ENCODE data around the gene LBR.

LBR gene

DNA sequence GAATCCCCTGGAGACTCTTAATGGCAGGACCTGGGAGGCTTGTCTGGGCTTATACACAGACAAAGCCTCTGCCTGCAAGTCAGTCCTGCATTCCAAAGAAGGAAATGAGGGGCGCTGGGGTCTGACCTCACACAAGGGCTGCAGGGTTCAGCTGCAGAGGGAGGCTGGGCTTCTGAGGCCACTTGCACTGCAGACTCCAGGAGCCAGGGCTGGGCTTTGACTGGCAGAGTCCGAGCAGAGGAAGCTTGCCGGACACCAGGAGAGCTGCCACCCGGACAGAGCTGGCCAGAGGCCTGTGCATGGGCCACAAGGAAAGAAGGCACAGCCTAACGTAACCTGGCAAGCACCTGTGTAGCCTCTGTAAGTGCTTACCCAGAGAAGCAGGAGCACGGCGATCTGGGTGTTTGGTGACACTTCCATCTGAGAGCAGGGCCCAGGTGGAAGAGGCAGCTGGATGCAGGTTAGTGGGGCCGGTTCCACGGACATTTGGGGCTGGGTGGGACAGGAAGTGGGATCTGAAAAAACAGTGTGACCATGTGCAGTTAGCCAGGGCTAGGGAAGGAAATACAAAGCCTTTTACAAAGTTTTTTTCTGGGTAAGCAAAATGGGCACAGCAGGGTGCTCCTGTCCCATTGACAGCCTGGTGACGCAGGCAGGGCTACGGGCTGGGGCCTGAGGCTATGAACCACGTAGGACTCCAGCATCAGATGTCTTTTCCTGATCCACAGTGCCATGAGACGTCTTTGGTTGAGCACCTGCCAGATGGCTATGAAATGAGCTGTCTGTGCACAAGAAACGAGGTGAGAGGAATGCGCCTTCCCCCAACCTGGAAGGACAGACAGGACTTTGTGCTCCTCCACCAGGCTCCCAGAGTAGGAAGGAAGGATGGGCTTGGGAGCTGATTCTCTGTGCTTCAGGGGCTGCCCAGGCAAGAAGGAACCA, 37.3 kb upstream of the LBR start:
- DNase-seq (ENCODE audit: low read depth), result no peak

DNA sequence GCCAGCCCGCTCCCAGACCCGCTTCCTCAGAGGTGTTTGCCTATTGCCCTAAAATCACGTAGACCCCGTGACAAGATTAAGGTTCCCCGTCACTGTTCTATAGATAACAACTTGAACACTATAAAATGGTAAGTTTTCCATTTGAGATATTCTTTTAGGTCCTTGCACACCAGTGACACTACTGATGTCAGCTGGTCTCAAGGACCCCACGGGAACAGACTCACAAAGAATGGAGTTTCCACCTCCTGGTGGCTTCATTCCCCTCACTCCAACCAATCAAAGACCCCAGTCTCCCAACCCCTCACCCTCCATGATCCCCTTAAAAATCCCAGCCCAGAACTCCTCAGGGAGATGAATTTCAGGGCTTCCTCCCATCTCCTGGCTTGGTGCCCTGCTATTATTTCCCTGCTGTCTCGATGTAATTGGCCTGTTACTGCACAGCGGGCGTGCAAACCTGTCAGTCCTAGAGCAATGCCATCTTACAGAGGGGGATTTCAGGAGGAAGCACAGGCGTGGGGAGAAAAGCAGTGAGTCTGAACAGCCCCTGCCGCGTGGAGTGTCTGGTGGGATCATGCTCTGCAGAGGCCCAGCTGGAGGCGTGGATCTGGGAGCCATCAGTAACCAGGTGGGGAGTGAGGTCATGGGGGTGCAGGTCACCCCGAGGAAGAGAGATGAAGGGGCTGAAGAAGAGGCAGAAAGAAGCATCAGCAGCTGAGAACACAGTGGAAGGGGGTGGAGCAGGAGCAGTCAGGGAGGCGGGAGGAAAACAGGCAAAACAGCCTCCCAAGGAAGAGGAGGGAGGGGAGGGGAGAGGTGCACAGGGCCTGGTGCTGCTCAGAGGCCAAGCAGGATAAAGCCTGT, 35.1 kb upstream of the LBR start:
- DNase-seq (ENCODE audit: low read depth), result no peak

DNA sequence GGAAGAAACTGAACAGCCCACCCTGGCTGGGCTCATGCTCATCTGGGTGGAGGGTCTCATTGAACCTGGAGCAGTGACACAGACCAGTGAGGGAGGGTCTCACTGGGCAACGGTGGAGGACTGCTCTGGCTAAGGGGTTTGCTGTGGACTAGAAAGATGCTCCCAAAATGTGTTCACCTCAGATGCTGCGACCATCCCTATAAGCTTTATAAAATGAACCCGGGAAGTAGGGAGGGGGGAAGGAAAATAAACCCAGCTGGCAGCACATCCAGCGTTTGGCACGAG, 34.5 kb upstream of the LBR start:
- no peak for DNase-seq (ENCODE audit: low read depth)

DNA sequence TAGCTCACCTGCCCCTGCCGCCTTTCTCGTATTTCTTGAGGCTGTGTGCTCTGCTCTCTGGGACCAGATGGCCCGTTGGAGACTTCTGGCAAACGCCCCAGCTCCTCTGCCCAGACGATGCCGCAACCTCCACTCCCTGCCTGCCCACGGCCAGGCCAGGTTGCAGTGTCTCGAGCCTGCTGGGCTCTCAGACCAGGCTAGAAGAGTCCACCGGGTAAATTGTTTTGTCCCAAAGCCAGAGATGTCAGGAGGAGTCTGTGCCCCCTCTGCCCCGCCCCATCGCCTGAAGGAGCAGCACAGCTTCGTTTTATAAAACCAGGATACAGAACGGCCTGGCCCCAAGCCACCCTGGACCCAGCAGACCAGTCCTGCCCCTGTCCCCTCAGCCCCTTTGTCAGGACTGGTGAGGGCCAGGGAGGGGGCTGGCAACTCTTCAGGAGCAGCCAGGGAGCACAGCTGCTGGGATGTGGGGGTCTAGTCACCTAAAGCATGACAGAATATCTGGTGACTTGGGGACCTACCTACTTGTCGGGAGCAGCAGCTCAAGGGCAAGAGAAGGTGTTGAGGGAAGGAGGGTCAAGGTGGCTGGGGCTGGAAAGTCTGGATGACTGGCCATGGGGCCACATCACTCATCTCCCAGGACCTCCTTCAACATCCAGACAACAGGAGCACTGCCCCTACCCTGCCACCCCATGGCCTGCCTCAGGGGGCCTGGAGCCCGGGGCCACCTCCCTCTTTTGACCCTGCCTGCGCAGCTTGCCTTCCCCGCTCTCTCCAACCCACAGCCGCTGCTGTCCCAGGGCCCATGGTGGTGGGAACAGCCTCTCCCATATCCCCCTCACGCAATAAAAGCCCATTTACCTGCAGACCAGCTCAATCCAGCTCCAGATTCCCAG, 33.9 kb upstream of the LBR start:
- no peak for DNase-seq (ENCODE audit: low read depth)

DNA sequence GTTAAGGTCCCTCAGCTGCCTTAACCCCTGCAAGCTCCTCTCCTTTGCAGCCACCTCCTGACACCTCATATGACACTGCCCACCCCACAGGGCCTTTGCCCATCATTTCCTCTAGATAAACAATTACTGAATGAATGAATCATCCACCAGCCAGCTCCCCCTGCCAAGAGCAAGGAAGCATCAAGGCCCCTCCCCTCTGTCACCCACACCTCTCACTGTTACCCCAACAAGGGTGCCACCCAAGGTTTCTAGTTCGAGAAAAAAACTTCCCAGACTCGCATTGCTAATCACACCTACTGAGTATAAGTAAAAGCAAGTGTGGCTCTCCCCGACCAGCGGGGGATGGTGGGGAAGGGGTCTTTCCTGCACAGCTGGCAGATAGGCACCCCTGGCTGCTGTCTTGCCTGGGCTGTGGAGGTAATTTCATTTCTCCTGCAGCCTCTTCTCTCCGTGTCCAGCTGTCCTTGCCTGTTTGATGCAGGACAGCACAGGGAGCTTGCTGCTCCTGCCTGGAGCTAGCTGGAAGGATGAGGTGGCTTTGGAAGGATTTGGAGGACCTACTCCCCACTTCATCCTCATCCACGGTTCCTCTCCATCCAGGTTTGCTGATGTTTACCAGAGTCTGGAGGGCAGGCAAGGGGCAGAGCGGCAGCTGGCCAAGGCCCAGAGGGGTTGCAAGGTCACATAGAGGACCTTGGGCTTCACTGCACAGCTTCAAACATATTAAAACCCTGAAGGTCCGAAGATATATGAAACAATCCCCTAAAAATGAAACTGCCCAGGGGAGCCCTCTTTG, 33.1 kb upstream of the LBR start:
- DNase-seq (ENCODE audit: low read depth), result peak; percentile 44

DNA sequence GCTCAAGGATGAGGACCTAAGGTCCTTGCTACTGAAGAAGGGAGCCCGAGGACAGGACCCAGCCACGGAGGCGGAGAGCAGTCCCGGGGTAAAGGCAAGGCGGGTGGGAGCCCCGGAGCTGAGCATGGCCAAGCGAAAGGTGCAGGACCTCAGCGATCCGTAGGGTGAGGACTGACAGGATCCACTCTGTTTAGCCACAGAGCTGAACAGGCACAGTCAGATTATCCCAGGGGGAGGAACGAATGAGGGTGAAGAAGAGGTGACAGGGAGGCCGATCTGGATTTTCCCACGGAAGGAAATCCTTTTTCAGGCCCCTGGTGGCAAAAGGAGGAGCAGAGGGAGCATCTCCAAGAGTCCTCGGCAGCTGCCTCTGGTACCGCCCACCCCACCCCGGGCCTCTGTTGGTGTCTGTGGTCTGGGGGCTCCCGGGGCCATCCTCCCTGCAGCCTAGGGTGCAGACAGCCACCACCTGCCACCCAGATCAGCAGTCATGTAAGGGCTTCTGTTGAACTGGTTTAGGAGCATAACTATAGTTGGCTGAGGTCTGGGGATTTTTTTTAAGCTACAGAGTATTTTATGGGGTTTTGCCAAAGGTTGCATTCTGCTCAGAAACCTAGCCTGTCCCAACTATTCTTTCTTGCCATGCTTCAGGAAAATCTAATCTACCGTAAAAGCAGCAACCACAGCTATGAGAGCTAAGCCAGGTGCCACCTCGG, 32.3 kb upstream of the LBR start:
- DNase-seq (ENCODE audit: low read depth), result no peak

DNA sequence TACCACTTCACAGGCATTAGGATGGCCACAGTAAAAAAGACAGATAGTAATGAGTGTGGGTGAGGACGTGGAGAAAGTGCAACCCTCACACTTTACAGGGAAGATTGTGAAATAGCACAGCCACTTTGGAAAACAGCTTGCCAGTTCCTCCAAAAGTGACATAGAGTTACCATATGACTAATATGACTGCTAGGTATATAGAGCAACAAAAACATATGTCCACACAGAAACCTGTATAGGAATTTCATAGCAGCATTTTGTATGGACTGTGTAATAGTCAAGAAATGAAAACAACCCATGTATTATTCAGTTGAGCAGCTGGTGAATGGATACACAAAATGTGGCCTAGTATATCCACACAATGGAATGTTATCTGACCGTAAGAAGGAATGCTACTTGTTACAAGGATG, 30.4 kb upstream of the LBR start:
- no peak for DNase-seq (ENCODE audit: low read depth)

DNA sequence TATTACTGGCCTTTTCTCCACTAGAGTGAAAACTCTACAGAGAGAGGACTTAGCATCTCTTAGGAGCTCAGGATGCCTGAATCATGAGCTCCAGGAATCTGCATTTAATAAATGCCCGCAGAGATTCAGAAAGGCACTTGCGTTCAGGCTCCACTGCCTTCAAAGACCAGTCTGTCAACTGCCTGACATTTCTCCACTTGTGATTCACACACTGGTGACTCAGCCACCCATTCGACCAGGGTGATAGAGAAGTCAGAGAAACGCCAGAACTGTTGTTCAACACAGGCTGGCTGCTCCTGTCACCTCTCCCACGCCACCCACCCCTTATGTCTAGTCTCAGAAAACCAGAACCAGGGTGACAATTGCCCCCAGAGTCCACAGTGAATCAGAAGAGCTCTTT, 26.9 kb upstream of the LBR start:
- DNase-seq (ENCODE audit: low read depth), result peak; percentile 81

DNA sequence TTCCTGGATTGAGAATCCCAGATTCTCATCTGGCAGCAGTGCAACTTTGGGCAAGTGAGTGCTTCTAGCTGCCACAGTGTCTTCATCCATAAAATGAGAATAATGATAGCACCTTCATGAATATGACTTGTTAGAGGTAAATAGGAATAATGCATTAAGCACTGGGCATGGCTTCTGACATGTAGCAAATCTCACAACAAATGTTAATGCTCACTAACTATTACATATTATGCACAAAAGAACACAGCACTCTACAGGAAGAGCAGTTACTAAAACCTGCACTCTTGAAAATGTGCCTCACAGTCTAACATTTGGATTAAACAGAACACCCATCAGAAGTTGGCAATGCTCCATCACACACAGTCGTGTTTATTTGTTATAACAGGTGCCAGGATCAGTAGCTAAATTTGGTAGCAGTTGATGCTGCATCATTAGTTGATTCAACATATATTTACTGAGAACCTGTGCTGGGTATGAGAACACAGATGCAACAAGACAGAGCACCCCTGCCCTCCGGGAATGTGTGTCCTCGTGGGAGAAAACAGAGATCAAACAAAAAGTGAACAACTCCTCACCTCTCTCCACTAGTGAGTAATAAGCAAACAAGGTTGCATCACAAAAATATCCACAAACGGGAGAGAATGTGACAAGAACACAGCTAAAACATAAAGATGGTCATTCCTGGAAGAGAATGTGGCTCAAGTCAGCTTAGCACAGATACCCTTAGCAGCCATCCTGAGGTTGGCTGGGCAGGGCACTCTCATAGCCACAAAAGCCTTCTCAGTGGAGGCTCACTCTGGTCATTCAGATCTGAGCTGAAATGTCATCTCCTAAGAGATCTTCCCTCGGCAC, 26.2 kb upstream of the LBR start:
- no peak for DNase-seq (ENCODE audit: low read depth)

DNA sequence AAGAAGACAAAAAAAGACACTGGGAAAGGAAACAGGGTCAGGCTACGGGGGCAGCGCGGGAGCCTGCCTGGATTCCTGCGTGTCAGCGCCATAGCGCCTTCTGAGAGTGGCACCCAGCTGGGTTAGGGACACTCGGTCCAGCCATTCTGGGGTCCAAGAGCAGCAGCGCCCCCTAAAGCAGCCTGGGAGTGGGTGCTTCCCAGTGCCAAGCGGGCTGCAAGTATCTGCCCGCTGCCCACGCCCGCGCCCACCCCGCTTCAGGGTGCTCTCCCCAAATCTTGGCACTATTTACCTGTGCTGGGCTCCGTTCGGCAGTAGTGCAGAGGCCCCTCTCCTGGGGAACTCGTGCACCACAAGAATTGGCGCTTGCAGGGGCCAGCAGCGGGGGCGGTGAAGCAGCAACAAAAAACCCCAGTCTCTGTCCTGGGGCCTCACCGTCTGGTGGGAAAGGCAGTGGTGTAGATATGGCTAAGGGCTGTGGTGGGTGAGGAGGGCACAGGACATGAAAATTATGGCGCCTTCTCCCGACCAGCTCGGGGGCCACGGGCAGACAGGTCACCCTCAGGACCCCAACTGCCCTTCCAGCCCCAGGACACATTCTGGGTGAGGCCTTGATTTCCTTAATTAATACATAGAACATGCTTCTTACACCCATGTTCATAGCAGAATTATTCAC, 24.1 kb upstream of the LBR start:
- no peak for DNase-seq (ENCODE audit: low read depth)

DNA sequence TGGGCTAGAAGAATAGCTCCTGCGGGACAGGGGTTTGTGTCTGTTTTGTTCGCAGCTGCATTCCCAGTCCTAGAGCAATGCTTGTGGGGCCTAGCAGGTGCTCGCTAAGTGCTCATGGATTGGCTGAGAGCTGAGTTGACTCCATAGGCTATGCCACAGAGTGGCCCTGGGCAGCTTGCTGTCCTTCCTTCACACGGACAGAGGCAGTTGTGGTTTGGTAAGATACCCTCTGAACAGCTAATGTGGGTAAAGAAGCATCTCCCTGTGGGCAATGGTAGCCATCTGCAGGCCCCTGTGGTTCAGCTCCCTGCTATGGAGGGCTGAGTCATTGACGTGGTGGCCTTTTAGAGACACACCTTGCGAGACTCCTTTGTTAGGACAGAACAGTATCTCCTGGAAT, 23.5 kb upstream of the LBR start:
- DNase-seq (ENCODE audit: low read depth), result no peak

DNA sequence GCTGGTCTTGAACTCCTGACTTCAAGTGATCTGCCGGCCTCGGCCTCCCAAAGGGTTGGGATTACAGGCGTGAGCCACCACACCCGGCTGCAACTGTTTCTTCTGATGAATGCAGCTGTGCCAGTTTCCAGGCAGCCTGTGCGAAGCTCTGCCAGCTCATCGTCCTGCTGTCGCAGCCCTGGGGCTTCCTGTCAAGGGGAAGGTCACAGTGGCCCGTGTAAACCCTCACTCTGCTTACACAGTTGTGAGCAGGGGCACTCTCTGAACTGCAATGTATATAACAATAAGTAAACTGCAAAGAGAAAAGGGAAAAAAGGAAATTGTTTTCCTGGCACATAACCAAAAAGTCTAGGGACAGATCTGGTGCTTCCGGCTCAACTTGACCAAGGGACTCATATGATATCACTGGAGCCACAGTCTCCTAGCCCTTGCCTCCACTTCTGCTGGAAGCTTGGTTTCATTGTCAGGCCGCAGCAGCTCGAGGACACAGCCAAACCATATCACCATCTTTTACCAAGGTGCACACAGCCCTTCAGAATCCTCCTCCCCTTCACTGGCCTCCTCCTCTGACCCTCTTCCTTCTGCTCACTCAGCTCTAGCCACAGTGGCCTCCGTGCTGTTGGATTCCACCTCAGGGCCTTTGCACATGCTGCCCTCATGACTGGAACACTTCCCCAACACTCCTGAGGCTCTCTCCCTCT, 22.8 kb upstream of the LBR start:
- no peak for DNase-seq (ENCODE audit: low read depth)

DNA sequence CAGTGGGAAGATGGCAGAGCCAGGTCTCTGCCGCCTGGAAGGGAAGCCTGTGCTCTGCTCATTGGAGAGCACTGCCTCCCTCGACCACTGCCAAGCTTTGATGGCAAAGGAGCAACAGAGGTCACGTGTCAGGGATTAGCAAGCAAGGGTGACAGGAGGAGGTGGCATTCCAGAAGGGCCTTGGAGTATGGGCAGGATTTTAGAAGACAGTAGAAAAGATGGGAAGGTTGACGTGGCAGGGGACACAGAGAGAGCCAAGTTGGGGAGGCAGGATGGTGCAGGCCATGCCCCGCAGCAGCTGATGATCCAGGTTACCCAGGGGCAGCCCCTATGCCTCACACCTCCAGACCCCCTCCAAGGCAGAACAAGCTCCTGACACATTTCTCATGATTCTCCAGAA, 21.9 kb upstream of the LBR start:
- no peak for DNase-seq (ENCODE audit: low read depth)

DNA sequence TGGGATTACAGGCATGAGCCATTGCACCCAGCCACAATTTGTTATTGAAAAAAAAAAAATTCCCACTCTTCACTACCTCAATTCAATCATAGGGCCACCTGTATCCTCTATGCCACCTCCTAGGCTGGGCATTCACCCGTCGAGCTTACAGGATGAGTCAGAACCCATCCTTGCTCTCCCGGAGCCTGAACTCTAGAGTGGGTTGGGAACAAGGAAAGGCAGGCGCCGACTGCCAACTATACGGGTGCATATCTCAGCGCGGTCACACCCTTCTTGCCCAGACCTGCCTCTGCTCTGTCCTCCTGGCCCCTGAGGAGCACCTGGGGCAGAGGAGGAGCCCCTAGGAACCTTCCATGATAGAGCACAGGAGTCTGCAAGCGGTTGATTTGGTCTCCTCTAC, 21.4 kb upstream of the LBR start:
- no peak for DNase-seq (ENCODE audit: low read depth)

DNA sequence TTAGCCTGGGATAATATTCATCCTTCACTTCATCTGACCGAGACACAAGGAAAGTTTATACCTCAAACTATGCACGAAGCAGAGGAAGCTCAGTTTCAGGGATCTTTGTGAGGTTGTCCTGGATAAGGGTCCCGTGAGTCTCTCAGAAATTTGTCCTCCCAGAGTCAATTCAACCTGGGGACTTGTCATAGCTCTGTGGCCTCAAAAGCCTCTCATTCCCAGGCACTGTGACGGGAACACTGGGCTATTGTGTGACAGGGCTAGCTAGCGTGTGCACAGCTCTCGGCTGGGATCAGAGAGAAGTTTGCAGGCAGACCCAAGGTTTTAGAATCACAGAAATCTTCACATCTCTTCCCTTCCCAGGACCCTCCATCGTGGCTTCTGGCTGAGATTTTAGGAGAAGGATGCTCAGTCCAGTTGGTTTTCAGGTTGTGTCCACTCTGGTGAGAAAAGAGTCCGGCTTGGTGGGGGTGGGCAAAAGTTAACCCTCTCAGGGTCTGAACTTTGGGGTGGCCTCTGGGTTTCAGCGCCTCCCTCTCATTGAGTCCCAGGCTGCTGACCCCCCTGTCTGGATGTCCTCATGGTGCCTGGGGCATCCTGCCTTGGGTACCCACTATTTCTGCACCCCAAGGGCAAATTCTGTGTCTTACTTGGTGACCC, 20.4 kb upstream of the LBR start:
- DNase-seq (ENCODE audit: low read depth), result no peak

DNA sequence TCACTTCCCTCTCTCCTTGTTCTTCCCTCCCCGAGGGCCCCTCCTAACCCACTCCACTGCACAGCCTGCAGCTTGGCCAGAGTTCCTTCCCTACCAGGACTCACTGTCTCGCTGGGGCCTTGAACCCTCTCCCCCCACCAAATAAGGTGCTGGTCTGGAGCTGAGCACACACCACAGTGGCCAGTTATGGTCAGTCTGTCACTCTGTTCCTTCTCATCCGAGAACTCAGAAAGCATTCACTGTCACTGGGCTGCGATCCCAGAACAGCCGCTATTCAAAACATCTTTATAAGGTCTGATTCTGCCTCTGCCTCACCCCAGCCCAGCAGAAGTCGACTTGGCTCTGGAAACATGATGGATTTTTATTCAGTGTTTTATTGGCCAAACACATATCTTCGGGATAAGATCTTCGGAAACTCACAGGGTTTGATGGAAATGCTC, 19.8 kb upstream of the LBR start:
- DNase-seq (ENCODE audit: low read depth), result no peak

DNA sequence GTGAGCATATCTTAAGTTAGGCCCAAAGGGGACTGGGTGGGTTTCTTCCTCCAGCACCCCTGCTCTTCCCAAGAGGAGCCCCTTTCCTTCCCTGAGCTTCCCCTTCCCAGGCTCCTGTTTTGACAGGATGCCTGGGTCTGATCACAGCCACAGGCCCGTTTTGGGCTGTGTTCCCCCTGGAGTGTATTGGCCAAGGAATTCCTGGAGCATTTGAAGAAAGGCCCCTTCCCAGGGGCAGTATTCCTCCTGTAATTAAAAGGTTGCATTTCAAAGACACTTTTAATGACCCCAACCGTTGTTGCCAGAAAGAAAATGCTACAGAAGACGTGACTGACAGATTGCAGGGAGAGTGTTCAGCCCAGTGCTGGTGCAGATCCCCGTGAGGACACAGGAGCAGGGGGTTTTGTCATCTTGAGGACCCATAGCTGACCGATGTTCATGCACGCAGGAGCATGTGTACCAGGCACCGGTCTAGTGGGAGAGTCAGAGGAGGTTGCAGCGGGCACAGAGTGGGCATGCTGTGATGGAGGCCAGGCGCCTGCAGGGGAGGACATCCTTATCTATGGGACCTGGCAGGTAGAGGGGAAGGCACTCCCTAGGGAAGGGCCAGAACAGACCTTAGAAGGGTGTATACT, 19.3 kb upstream of the LBR start:
- no peak for DNase-seq (ENCODE audit: low read depth)

DNA sequence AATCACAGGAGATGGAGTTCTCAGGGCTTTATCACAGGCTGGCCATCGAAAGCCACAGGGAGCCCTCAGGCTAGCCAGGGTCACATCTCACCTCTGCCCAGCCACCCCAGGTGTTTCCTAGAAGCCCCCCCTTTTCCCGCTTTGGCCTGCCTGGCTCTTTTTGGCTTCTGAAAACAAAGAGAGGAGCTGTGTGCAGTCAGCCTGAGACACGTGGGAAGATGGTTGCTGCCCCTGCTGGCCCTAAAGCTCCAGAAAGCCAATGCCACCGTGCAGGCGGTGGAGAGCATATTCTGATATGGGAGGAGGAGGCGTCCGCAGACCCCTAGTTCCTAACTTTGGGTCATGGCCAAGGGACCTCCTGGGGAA, 18.7 kb upstream of the LBR start:
- DNase-seq (ENCODE audit: low read depth), result no peak

Data from activated T-cell treated with anti-CD3 and anti-CD28 coated beads for 24 hours (primary cell).